Muscle layer of colon (tissue), 2 donors: Measurements from ENCODE around the gene FBXL20.
"Not testable (repeated sequence)": the region's sequence is repeated elsewhere in the genome, so short reads cannot be mapped to it uniquely, and the experiment has no call there.

Source experiments
- H3K27ac ChIP-seq: one replicate; pipeline ENCODE4 v1.7.0; 2013; ENCODE audit warnings: low read depth, mild to moderate bottlenecking, low read length, moderate library complexity
- H3K27me3 ChIP-seq, 2 donors: one replicate each; pipeline ENCODE4 v1.7.0; 2013; ENCODE audit warnings: low read length in 2 of 2, mild to moderate bottlenecking in 2 of 2; ENCODE audit not compliant: insufficient read depth in 2 of 2, control insufficient read depth in 1 of 2
- H3K36me3 ChIP-seq: one replicate; pipeline ENCODE4 v1.7.0; 2013; ENCODE audit warnings: mild to moderate bottlenecking, low read length; ENCODE audit not compliant: insufficient read depth
- H3K4me1 ChIP-seq: one replicate; pipeline ENCODE4 v1.7.0; 2013; ENCODE audit warnings: mild to moderate bottlenecking, low read length; ENCODE audit not compliant: insufficient read depth
- H3K4me3 ChIP-seq, 2 donors: one replicate each; pipeline ENCODE4 v1.7.0; 2013; ENCODE audit warnings: low read length in 2 of 2, low read depth in 1 of 2, mild to moderate bottlenecking in 1 of 2, moderate library complexity in 1 of 2
- H3K9ac ChIP-seq: one replicate; pipeline ENCODE4 v1.7.0; 2013; ENCODE audit warnings: low read length
- H3K9me3 ChIP-seq: one replicate; pipeline ENCODE4 v1.7.0; 2013; ENCODE audit warnings: mild to moderate bottlenecking, low read length
- donor health status: abdominal sarcoma.
- donor health status: Adenocarcinoma of cecum.

FBXL20 gene

GRCh38 chr17:39367805-39368204 lies 33.6 kb downstream of the FBXL20 start:
- peaks cover 16% of the 10 kb centered on the region for H3K4me1 ChIP-seq
- not testable (repeated sequence) for H3K36me3 ChIP-seq, H3K9ac ChIP-seq, H3K27me3 ChIP-seq, H3K9me3 ChIP-seq, H3K4me3 ChIP-seq, H3K27ac ChIP-seq

- no peak overlapping the region for H3K4me3 ChIP-seq
- H3K27ac ChIP-seq = no peak overlapping the region
- no peaks in the 10 kb centered on the region for H3K36me3 ChIP-seq
- peak overlapping the region; percentile 19 for H3K9ac ChIP-seq
- peaks cover 18% of the 10 kb centered on the region for H3K4me1 ChIP-seq
- H3K9me3 ChIP-seq = no peaks in the 10 kb centered on the region
- H3K27me3 ChIP-seq = no peaks in the 10 kb centered on the region
Measured at GRCh38 chr17:39365872-39366271, 35.6 kb downstream of the FBXL20 start.

GRCh38 chr17:39365242-39365641 lies 36.2 kb downstream of the FBXL20 start:
- H3K36me3 ChIP-seq = no peaks in the 10 kb centered on the region
- no peak overlapping the region for H3K4me3 ChIP-seq
- H3K27me3 ChIP-seq = no peaks in the 10 kb centered on the region
- peak overlapping the region; percentile 19 for H3K9ac ChIP-seq
- peaks cover 22% of the 10 kb centered on the region for H3K4me1 ChIP-seq
- no peaks in the 10 kb centered on the region for H3K9me3 ChIP-seq
- no peak overlapping the region for H3K27ac ChIP-seq

- Histone ChIP-seq H3K4me3 (no peak overlapping the region), H3K27me3 (no peaks in the 10 kb centered on the region), H3K9ac (no peak overlapping the region), H3K36me3 (no peaks in the 10 kb centered on the region), H3K9me3 (no peaks in the 10 kb centered on the region), H3K27ac (no peak overlapping the region), H3K4me1 (peaks cover 22% of the 10 kb centered on the region)
Measured at GRCh38 chr17:39364236-39365025, 37.0 kb downstream of the FBXL20 start.

- H3K27ac ChIP-seq = no peak overlapping the region
- no peaks in the 10 kb centered on the region for H3K36me3 ChIP-seq
Measured at GRCh38 chr17:39361064-39361463, 40.4 kb downstream of the FBXL20 start.

GRCh38 chr17:39360537-39360936 lies 40.9 kb downstream of the FBXL20 start:
- Histone ChIP-seq H3K9me3 (no peaks in the 10 kb centered on the region), H3K9ac (no peak overlapping the region), H3K27me3 (no peaks in the 10 kb centered on the region), H3K27ac (no peak overlapping the region), H3K4me3 (no peak overlapping the region), H3K4me1 (peaks cover 12% of the 10 kb centered on the region), H3K36me3 (no peaks in the 10 kb centered on the region)

More at GRCh38 chr17:39361064-39361463, 40.4 kb downstream of the FBXL20 start:
- Histone ChIP-seq H3K4me3 (no peak overlapping the region), H3K9ac (no peak overlapping the region), H3K27me3 (no peaks in the 10 kb centered on the region), H3K4me1 (peaks cover 17% of the 10 kb centered on the region), H3K9me3 (no peaks in the 10 kb centered on the region)

- Histone ChIP-seq H3K4me1 (peaks cover 7% of the 10 kb centered on the region), H3K27ac (no peak overlapping the region), H3K27me3 (no peaks in the 10 kb centered on the region)
Measured at GRCh38 chr17:39359994-39360393, 41.4 kb downstream of the FBXL20 start.

GRCh38 chr17:39357986-39358385 lies 43.4 kb downstream of the FBXL20 start:
- Histone ChIP-seq H3K9ac (no peak overlapping the region), H3K9me3 (no peaks in the 10 kb centered on the region), H3K27me3 (no peaks in the 10 kb centered on the region), H3K36me3 (no peaks in the 10 kb centered on the region), H3K4me3 (no peak overlapping the region), H3K4me1 (peaks cover 6% of the 10 kb centered on the region), H3K27ac (no peak overlapping the region)

More at GRCh38 chr17:39359994-39360393, 41.4 kb downstream of the FBXL20 start:
- H3K9ac ChIP-seq = no peak overlapping the region
- no peak overlapping the region for H3K4me3 ChIP-seq
- no peaks in the 10 kb centered on the region for H3K36me3 ChIP-seq
- no peaks in the 10 kb centered on the region for H3K9me3 ChIP-seq

GRCh38 chr17:39357488-39357887 lies 43.9 kb downstream of the FBXL20 start:
- H3K36me3 ChIP-seq = no peaks in the 10 kb centered on the region
- H3K9me3 ChIP-seq = no peaks in the 10 kb centered on the region
- H3K27ac ChIP-seq = no peak overlapping the region
- no peak overlapping the region for H3K4me3 ChIP-seq
- no peaks in the 10 kb centered on the region for H3K27me3 ChIP-seq
- no peak overlapping the region for H3K9ac ChIP-seq
- peaks cover 6% of the 10 kb centered on the region for H3K4me1 ChIP-seq

GRCh38 chr17:39352986-39353385 lies 48.4 kb downstream of the FBXL20 start:
- Histone ChIP-seq H3K9ac (no peak overlapping the region), H3K4me1 (no peaks in the 10 kb centered on the region), H3K4me3 (no peak overlapping the region), H3K27ac (no peak overlapping the region), H3K27me3 (no peaks in the 10 kb centered on the region), H3K9me3 (no peaks in the 10 kb centered on the region), H3K36me3 (no peaks in the 10 kb centered on the region)

GRCh38 chr17:39352511-39352910 lies 48.9 kb downstream of the FBXL20 start:
- Histone ChIP-seq H3K4me1 (no peaks in the 10 kb centered on the region), H3K27ac (no peak overlapping the region), H3K9me3 (no peaks in the 10 kb centered on the region), H3K9ac (no peak overlapping the region), H3K27me3 (no peaks in the 10 kb centered on the region), H3K4me3 (no peak overlapping the region), H3K36me3 (no peaks in the 10 kb centered on the region)

GRCh38 chr17:39351508-39351907 lies 49.9 kb downstream of the FBXL20 start:
- no peaks in the 10 kb centered on the region for H3K36me3 ChIP-seq
- H3K9ac ChIP-seq = no peak overlapping the region
- H3K4me1 ChIP-seq = no peaks in the 10 kb centered on the region
- H3K4me3 ChIP-seq = no peak overlapping the region
- H3K9me3 ChIP-seq = no peaks in the 10 kb centered on the region
- H3K27ac ChIP-seq = no peak overlapping the region
- no peaks in the 10 kb centered on the region for H3K27me3 ChIP-seq
